ENCODE measurements around the gene RRP1. TPM values are rescaled to one million over a fixed set of nuclear protein-coding genes. Genes with fewer than 3 reads are reported as not detected.

Gene RRP1
- total RNA-seq, 1 experiment from 2014 or later, result 53.9 TPM

- POLR2A ChIA-PET, result no interaction called here
- intact Hi-C loops (cut with micrococcal nuclease), result no loop called here
Measured at GRCh38 chr21:43819511-43820405, 30.4 kb downstream of the RRP1 start.

More at GRCh38 chr21:43819511-43820405, 30.4 kb downstream of the RRP1 start:
- TF ChIP-seq SRF (IDR thresholded peaks at IDR 0.05; ENCODE audit: low read depth) (no peak), CEBPB (IDR thresholded peaks at IDR 0.05; ENCODE audit: low read depth) (no peak), CBX3 (IDR thresholded peaks at IDR 0.05; ENCODE audit: low read depth) (no peak), POLR2AphosphoS5 (IDR thresholded peaks at IDR 0.05; ENCODE audit: low read depth, low read length) (no peak), JUND (IDR thresholded peaks at IDR 0.05) (no peak), EGR1 (IDR thresholded peaks at IDR 0.05; ENCODE audit: low read depth) (no peak), SIN3A (IDR thresholded peaks at IDR 0.05; ENCODE audit: low read depth) (no peak), SP1 (IDR thresholded peaks at IDR 0.05; ENCODE audit: low read depth) (no peak), TCF7L2 (IDR thresholded peaks at IDR 0.05; ENCODE audit: borderline replicate concordance, extremely low read depth, insufficient read depth, insufficient read length) (no peak), FOSL1 (IDR thresholded peaks at IDR 0.05; ENCODE audit: low read depth) (no peak), EZH2phosphoT487 (IDR thresholded peaks at IDR 0.05; ENCODE audit: borderline replicate concordance) (no peak), ZBTB33 (IDR thresholded peaks at IDR 0.05; ENCODE audit: extremely low read depth, insufficient replicate concordance, low read length) (no peak), ELF1 (IDR thresholded peaks at IDR 0.05; ENCODE audit: borderline replicate concordance, low read depth) (no peak), ATF3 (IDR thresholded peaks at IDR 0.05) (no peak), ZNF274 (IDR thresholded peaks at IDR 0.05; ENCODE audit: low read depth, low read length) (no peak), RAD21 (IDR thresholded peaks at IDR 0.05; ENCODE audit: low read depth) (no peak), CTCF (IDR thresholded peaks at IDR 0.05 in 2 of 3, conservative IDR thresholded peaks at IDR 0.05 in 1 of 3; ENCODE audit: borderline replicate concordance in 1 of 3, insufficient read depth in 1 of 3, low read depth in 2 of 3, low read length in 2 of 3) (no peak), ZFX (IDR thresholded peaks at IDR 0.05) (no peak)
- ChIA-PET CTCF (no interaction called here), RAD21 (ENCODE audit: low non-redundant PET in 1 of 2, low total read pairs in 2 of 2, uncharacterized antibody in 2 of 2, unreplicated experiment in 2 of 2) (no interaction called here)
- Histone ChIP-seq H3K36me3 (ENCODE audit: control insufficient read depth in 1 of 2, insufficient read depth in 2 of 2, low read length in 2 of 2) (no peaks in the 10 kb centered on the region), H3K27ac (ENCODE audit: low read depth, low read length) (no peak overlapping the region), H3K9me3 (ENCODE audit: control insufficient read depth in 1 of 2, insufficient read depth in 1 of 2, low read depth in 1 of 2, low read length in 2 of 2) (no peaks in the 10 kb centered on the region), H3K4me2 (ENCODE audit: low read length) (no peak overlapping the region), H3K9me2 (ENCODE audit: insufficient read depth) (no peaks in the 10 kb centered on the region), H3K9ac (ENCODE audit: low read length) (no peak overlapping the region), H3K79me2 (ENCODE audit: insufficient read depth, low read length) (no peaks in the 10 kb centered on the region), H3K4me1 (ENCODE audit: control insufficient read depth in 1 of 2, insufficient read depth in 2 of 2, low read length in 2 of 2) (peaks cover 2 to 19% of the 10 kb centered on the region in 2 experiments), H3K27me3 (ENCODE audit: insufficient read depth, low read length) (no peaks in the 10 kb centered on the region), H3K4me3 (replicated peaks in 1 of 2; ENCODE audit: low read depth in 1 of 2, low read length in 2 of 2) (no peak overlapping the region), H4K20me1 (ENCODE audit: insufficient read depth) (no peaks in the 10 kb centered on the region), H2AFZ (ENCODE audit: low read depth, low read length, poor library complexity, severe bottlenecking) (no peak overlapping the region)
- DNase-seq (ENCODE audit: low read depth, low spot score) (no peak), ATAC-seq (no peak)
- BruUV-seq (replicated peaks), result no TSS peak
